HFFc6 (cell line): ENCODE results near the gene SMIM36. TPM values are rescaled to one million over a fixed set of nuclear protein-coding genes. Genes with fewer than 3 reads are reported as not detected.
A peak's percentile ranks its signal among the peaks of the same experiment; 100 is the strongest.

Experiments used
- DNase-seq: peaks from one replicate; pipeline ENCODE4 v3.0.0-alpha.2; 2018
- H3K27ac Mint-ChIP-seq: 2 replicates; pipeline ENCODE4 v1.8.0; 2020; ENCODE audit warnings: mild to moderate bottlenecking, mixed read lengths
- H3K27me3 Mint-ChIP-seq: 2 replicates; pipeline ENCODE4 v1.8.0; 2021; ENCODE audit warnings: mild to moderate bottlenecking, moderate library complexity, mixed read lengths; ENCODE audit not compliant: insufficient read depth
- H3K36me3 Mint-ChIP-seq: 2 replicates; pipeline ENCODE4 v1.8.0; 2021; ENCODE audit warnings: low read depth, mixed read lengths
- H3K4me1 Mint-ChIP-seq: 2 replicates; pipeline ENCODE4 v1.8.0; 2020; ENCODE audit warnings: low read depth, mixed read lengths
- H3K4me3 Mint-ChIP-seq: 2 replicates; pipeline ENCODE4 v1.8.0; 2020; ENCODE audit warnings: mild to moderate bottlenecking, moderate library complexity, mixed read lengths
- H3K9me3 Mint-ChIP-seq: 2 replicates; pipeline ENCODE4 v1.8.0; 2020; ENCODE audit warnings: mild to moderate bottlenecking, mixed read lengths
- total RNA-seq, 6 experiments: library from RNA; stranded (reverse); fragmentation: NEBNext Ultra II Directional; extraction: Animal tissue kit (Norgen Biotek cat#: 25700); gene quantifications; 2 replicates in 1 of 6; 3 replicates in 5 of 6; pipeline ENCODE4 v1.2.3, GENCODE V29; 2021
- TF ChIP-seq, protein P1 (sequence below): fragments of 200-600 bp; sonication (generic); IDR thresholded peaks from 2 replicates; pipeline ENCODE4 v1.5.0; 2021; ENCODE audit warnings: antibody characterized with exemption, mild to moderate bottlenecking

Gene SMIM36
- total RNA-seq, 6 experiments from 2014 or later, result not detected

DNA sequence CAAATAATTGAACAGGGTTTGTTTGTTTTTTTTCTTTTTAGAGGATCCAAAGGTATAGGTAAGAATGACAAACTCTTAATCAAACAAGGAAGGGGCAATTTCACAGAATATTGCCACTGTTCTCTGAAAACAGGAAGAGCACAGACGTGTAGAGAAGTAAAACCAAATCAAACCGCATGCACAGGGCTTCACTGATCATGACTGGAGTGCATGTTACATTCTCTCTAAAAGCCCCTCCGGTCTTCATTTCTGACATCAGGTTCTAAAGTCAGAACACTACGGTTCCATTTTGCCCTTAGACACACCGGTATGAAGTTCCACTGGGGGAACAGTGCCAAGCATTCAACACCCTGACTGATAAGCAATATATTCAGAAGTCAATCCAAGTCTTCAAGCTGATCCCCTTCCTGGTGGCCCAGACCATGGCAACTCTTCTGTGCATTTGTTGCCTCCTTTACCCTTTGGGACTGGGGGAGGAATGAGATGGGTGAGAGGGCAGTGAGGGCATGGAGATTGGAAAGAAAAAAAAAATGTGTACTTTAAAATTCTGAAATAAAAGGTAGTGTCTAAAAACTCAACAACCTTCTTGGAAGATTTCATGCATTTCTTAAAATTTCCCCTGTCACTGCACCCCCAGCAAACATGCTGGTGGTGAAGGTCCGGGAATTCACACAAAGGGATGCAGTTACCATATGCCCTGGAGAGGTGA lies 91.0 kb downstream of the SMIM36 start:
- H3K27ac Mint-ChIP-seq, result no peak overlapping the region
- peaks cover 7% of the 10 kb centered on the region for H3K27me3 Mint-ChIP-seq
- no peak for DNase-seq
- H3K9me3 Mint-ChIP-seq, result no peaks in the 10 kb centered on the region
- peak overlapping the region; percentile 81 for H3K4me3 Mint-ChIP-seq
- 0 out of 2 replicates have a peak, but pooled peaks cover 5% of the 10 kb centered on the region for H3K4me1 Mint-ChIP-seq
- H3K36me3 Mint-ChIP-seq, result no peaks in the 10 kb centered on the region
- TF ChIP-seq, protein P1, sequence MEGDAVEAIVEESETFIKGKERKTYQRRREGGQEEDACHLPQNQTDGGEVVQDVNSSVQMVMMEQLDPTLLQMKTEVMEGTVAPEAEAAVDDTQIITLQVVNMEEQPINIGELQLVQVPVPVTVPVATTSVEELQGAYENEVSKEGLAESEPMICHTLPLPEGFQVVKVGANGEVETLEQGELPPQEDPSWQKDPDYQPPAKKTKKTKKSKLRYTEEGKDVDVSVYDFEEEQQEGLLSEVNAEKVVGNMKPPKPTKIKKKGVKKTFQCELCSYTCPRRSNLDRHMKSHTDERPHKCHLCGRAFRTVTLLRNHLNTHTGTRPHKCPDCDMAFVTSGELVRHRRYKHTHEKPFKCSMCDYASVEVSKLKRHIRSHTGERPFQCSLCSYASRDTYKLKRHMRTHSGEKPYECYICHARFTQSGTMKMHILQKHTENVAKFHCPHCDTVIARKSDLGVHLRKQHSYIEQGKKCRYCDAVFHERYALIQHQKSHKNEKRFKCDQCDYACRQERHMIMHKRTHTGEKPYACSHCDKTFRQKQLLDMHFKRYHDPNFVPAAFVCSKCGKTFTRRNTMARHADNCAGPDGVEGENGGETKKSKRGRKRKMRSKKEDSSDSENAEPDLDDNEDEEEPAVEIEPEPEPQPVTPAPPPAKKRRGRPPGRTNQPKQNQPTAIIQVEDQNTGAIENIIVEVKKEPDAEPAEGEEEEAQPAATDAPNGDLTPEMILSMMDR, result no peak

DNA sequence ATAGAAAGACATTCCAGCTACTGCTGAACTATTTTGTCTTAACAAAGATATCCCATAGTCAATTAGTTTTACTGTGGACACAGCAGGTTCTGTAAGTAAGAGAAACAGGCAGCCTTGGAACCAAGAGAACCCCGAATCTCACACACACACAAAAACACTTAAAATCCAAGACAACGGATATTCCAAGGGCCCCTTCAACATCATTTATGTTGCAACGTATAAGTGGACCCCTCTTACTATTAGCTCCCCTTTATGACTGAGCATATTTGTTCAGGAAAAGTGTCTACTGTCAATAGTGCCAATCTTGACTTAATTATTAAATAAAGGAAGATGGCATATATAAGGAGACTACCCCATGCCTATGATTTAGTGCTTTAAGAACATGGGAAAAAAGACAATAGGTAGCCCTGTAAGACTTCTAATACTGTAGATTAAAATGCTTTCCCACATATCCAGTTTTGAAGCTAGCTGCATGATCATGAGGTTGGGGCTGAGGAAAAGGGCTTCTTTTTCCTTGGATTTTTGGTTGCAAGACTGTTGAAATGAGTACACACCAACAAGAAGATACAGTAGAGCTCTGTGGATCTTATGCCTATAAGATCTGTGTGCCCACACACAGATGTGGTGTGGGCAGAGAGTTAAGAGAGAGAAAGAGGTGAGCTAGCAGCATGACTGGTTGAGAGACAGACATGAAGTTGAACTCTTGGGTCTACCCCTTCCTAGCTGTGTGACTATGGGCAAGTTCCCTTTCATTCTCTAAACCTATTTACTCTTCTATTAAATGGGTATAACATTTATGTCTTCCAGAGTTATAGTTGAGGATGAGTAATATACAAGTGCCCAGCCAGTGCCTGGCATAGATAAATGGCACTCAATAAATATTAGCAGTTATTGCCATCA lies 92.6 kb downstream of the SMIM36 start:
- TF ChIP-seq, protein P1, result no peak
- Mint-ChIP-seq H3K4me1 (0 out of 2 replicates have a peak, but pooled peaks cover 5% of the 10 kb centered on the region), H3K4me3 (no peak overlapping the region), H3K27me3 (peaks cover 7% of the 10 kb centered on the region; the same call in 1 of the 2 replicates), H3K27ac (no peak overlapping the region), H3K9me3 (no peaks in the 10 kb centered on the region), H3K36me3 (no peaks in the 10 kb centered on the region)
- DNase-seq, result no peak

GRCh38 chr17:55417411-55418268 lies 93.6 kb downstream of the SMIM36 start:
- no peak for DNase-seq
- Mint-ChIP-seq H3K9me3 (no peaks in the 10 kb centered on the region), H3K27me3 (peaks cover 7% of the 10 kb centered on the region; the same call in 1 of the 2 replicates), H3K4me3 (no peak overlapping the region), H3K27ac (no peak overlapping the region), H3K36me3 (no peaks in the 10 kb centered on the region), H3K4me1 (0 out of 2 replicates have a peak, but pooled peaks cover 5% of the 10 kb centered on the region)
- TF ChIP-seq, protein P1, result no peak

- DNase-seq, result no peak
- no peak overlapping the region for H3K4me3 Mint-ChIP-seq
- H3K4me1 Mint-ChIP-seq, result 0 out of 2 replicates have a peak, but pooled peaks cover 5% of the 10 kb centered on the region
- H3K27me3 Mint-ChIP-seq, result peaks cover 7% of the 10 kb centered on the region; the same call in 1 of the 2 replicates
- no peaks in the 10 kb centered on the region for H3K36me3 Mint-ChIP-seq
- H3K9me3 Mint-ChIP-seq, result no peaks in the 10 kb centered on the region
- TF ChIP-seq, protein P1, result no peak
- H3K27ac Mint-ChIP-seq, result no peak overlapping the region
Observed at GRCh38 chr17:55416470-55417052, 94.7 kb downstream of the SMIM36 start.

DNA sequence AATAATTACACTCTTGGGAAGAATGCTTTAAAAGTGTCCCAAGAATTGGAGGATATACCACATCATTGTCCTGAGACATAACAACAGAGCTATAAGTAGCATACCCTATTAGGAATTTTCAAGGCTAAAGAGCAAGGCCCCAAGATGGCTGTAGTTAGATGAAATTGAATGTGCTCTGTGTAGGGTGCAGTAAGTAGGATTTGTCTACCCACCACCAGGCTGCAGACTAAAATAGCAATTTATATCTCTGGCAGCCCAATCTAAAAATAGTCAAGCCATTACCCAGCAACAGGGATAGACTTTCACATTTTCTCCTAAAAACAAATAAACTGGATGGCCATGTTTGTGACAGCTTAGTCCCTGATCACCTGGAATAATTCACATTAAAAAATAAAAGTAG lies 95.3 kb downstream of the SMIM36 start:
- Mint-ChIP-seq H3K4me3 (no peak overlapping the region), H3K27ac (no peak overlapping the region), H3K4me1 (0 out of 2 replicates have a peak, but pooled peaks cover 5% of the 10 kb centered on the region), H3K36me3 (no peaks in the 10 kb centered on the region), H3K27me3 (peaks cover 7% of the 10 kb centered on the region; the same call in 1 of the 2 replicates), H3K9me3 (no peaks in the 10 kb centered on the region)
- TF ChIP-seq, protein P1, result no peak
- no peak for DNase-seq
